ENCODE results near the gene CNTNAP4. TPM values are rescaled to one million over a fixed set of nuclear protein-coding genes. Genes with fewer than 3 reads are reported as not detected.

Gene CNTNAP4
- total RNA-seq, 3 donors from 2014 or later = not detected

DNA sequence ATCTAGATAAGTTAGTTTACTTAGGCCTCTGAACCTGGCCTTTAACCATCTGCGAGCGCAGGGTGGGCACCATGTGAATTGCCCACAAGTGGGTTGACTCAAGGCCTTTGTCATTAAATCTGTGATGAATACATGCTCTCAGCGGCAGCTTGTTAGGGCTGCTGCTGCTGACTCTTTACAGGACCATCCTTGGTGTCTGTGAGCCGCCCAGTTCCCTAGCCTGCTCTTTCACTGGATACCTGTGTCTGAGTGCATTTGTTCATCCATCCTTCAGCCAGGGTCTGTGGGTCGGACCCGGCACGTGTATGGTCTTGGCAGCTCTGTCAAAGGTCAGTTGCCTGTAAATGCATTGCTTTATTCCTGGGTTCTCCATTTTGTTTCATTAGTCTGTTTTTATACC is 321.3 kb downstream of the CNTNAP4 start:
- H3K4me1 ChIP-seq = no peaks in the 10 kb centered on the region
- DNase-seq (ENCODE audit: low spot score in 2 of 2) = no peak
- TF ChIP-seq POLR2A (IDR thresholded peaks at IDR 0.05) (no peak), CTCF (IDR thresholded peaks at IDR 0.05) (no peak), POLR2AphosphoS5 (IDR thresholded peaks at IDR 0.05) (no peak)
- intact Hi-C loops (cut with DNase I; ENCODE audit: low total_unique reads) = no loop called here
- H3K27ac ChIP-seq = no peak overlapping the region
- H3K4me3 ChIP-seq = no peak overlapping the region
- no peaks in the 10 kb centered on the region for H3K27me3 ChIP-seq
- H3K9me3 ChIP-seq = no peaks in the 10 kb centered on the region
- no peaks in the 10 kb centered on the region for H3K36me3 ChIP-seq

- Histone ChIP-seq H3K36me3 (no peaks in the 10 kb centered on the region), H3K27me3 (no peaks in the 10 kb centered on the region), H3K9me3 (no peaks in the 10 kb centered on the region), H3K4me3 (no peak overlapping the region), H3K27ac (no peak overlapping the region), H3K4me1 (no peaks in the 10 kb centered on the region)
- DNase-seq (ENCODE audit: low spot score in 2 of 2) = no peak
- intact Hi-C loops (cut with DNase I; ENCODE audit: low total_unique reads) = no loop called here
- TF ChIP-seq POLR2A (IDR thresholded peaks at IDR 0.05) = no peak
- TF ChIP-seq POLR2AphosphoS5 (IDR thresholded peaks at IDR 0.05) = no peak
Measured at GRCh38 chr16:76607317-76607716, 330.1 kb downstream of the CNTNAP4 start.
